ENCODE results near the gene ARFGEF3. TPM values are rescaled to one million over a fixed set of nuclear protein-coding genes. Genes with fewer than 3 reads are reported as not detected.

The ARFGEF3 gene
- total RNA-seq, 3 donors from 2014 or later, result 1.9 to 28.1 (median 22.0) TPM

- TF ChIP-seq CTCF (IDR thresholded peaks at IDR 0.05) (no peak), POLR2A (IDR thresholded peaks at IDR 0.05) (no peak), POLR2AphosphoS5 (IDR thresholded peaks at IDR 0.05) (no peak)
- intact Hi-C loops (cut with DNase I; ENCODE audit: low total_unique reads), result no loop called here
- Histone ChIP-seq H3K4me1 (no peaks in the 10 kb centered on the region), H3K27me3 (no peaks in the 10 kb centered on the region), H3K4me3 (no peak overlapping the region), H3K36me3 (no peaks in the 10 kb centered on the region), H3K27ac (no peak overlapping the region), H3K9me3 (no peaks in the 10 kb centered on the region)
- no peak for DNase-seq (ENCODE audit: low spot score in 2 of 2)
These were observed 34.5 kb downstream of the ARFGEF3 start for GRCh38 chr6:138196122-138196738.

- no peaks in the 10 kb centered on the region for H3K9me3 ChIP-seq
- H3K4me1 ChIP-seq, result no peaks in the 10 kb centered on the region
- no peaks in the 10 kb centered on the region for H3K36me3 ChIP-seq
- no peak overlapping the region for H3K27ac ChIP-seq
- no peak overlapping the region for H3K4me3 ChIP-seq
- H3K27me3 ChIP-seq, result no peaks in the 10 kb centered on the region
- no peak for DNase-seq (ENCODE audit: low spot score in 2 of 2)
- TF ChIP-seq CTCF (IDR thresholded peaks at IDR 0.05) (no peak), POLR2AphosphoS5 (IDR thresholded peaks at IDR 0.05) (no peak), POLR2A (IDR thresholded peaks at IDR 0.05) (no peak)
- intact Hi-C loops (cut with DNase I; ENCODE audit: low total_unique reads), result no loop called here
These were observed 35.8 kb downstream of the ARFGEF3 start for GRCh38 chr6:138197570-138197969.

- Histone ChIP-seq H3K27me3 (no peaks in the 10 kb centered on the region), H3K36me3 (no peaks in the 10 kb centered on the region), H3K4me1 (no peaks in the 10 kb centered on the region), H3K9me3 (no peaks in the 10 kb centered on the region), H3K27ac (no peak overlapping the region), H3K4me3 (no peak overlapping the region)
- no peak for DNase-seq (ENCODE audit: low spot score in 2 of 2)
- intact Hi-C loops (cut with DNase I; ENCODE audit: low total_unique reads), result no loop called here
- no peak for TF ChIP-seq POLR2A (IDR thresholded peaks at IDR 0.05)
- no peak for TF ChIP-seq POLR2AphosphoS5 (IDR thresholded peaks at IDR 0.05)
- TF ChIP-seq CTCF (IDR thresholded peaks at IDR 0.05), result no peak
These were observed 36.8 kb downstream of the ARFGEF3 start for GRCh38 chr6:138198430-138199091.

DNA sequence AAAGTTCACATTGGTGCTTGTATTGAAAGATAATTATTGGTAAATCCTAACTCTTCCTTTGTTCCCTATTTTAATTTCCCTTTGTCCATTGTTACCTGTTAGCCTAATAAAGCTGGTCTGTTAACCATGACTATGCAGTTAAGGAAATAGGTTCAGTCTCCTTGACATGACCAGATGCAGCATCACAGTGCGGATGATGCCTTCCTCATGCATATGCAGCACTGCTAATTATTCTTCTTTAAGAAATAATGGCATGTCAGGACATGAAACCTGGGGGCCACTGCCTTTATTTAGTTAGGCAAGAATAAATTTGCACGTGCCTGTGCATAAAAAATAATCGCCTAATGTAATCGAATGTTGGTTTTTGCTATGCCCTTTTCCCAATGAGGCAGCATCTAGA, 40.1 kb downstream of the ARFGEF3 start:
- Histone ChIP-seq H3K36me3 (no peaks in the 10 kb centered on the region), H3K9me3 (no peaks in the 10 kb centered on the region), H3K27ac (no peak overlapping the region), H3K4me3 (no peak overlapping the region), H3K27me3 (no peaks in the 10 kb centered on the region), H3K4me1 (no peaks in the 10 kb centered on the region)
- no peak for TF ChIP-seq POLR2A (IDR thresholded peaks at IDR 0.05)
- no peak for TF ChIP-seq POLR2AphosphoS5 (IDR thresholded peaks at IDR 0.05)
- no peak for TF ChIP-seq CTCF (IDR thresholded peaks at IDR 0.05)
- DNase-seq (ENCODE audit: low spot score in 2 of 2), result no peak
- intact Hi-C loops (cut with DNase I; ENCODE audit: low total_unique reads), result no loop called here

DNA sequence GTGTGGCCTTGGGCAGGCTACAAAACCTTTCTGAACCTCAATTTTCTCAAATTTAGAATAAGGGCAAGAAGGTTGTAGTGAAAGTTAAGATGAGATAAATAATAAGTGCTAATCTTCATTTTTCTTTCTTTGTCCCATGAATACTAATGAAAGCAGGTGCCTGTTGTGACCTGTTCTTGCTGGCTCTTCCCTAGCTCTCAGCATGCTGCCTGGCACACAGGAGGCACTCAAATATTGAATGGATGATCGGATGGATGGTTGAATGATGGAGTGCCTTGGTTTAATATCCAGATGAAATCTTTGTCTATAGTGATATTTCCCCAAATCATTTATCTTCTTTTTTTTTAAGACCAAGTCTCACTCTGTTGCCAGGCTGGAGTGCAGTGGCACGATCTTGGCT, 41.6 kb downstream of the ARFGEF3 start:
- DNase-seq (ENCODE audit: low spot score in 2 of 2), result no peak
- H3K9me3 ChIP-seq, result no peaks in the 10 kb centered on the region
- no peak overlapping the region for H3K27ac ChIP-seq
- no peaks in the 10 kb centered on the region for H3K36me3 ChIP-seq
- no peaks in the 10 kb centered on the region for H3K27me3 ChIP-seq
- no peaks in the 10 kb centered on the region for H3K4me1 ChIP-seq
- intact Hi-C loops (cut with DNase I; ENCODE audit: low total_unique reads), result no loop called here
- H3K4me3 ChIP-seq, result no peak overlapping the region
- TF ChIP-seq POLR2AphosphoS5 (IDR thresholded peaks at IDR 0.05), result no peak
- TF ChIP-seq CTCF (IDR thresholded peaks at IDR 0.05), result no peak
- TF ChIP-seq POLR2A (IDR thresholded peaks at IDR 0.05), result no peak

Data from breast epithelium (tissue), 4 donors.